Stimulated activated CD8-positive, alpha-beta memory T cell treated with anti-CD3 and anti-CD28 coated beads, Interleukin-15, amount 100 ng/mL, for 48 hours (primary cell): ENCODE results near the gene NTM.
"Not testable (repeated sequence)": the region's sequence is repeated elsewhere in the genome, so short reads cannot be mapped to it uniquely, and the experiment has no call there.

Experiments
- DNase-seq, 2 donors: peaks; one replicate each; pipeline ENCODE4 v3.0.0-alpha.2; 2020; ENCODE audit warnings: low read depth in 2 of 2

The NTM gene

DNA sequence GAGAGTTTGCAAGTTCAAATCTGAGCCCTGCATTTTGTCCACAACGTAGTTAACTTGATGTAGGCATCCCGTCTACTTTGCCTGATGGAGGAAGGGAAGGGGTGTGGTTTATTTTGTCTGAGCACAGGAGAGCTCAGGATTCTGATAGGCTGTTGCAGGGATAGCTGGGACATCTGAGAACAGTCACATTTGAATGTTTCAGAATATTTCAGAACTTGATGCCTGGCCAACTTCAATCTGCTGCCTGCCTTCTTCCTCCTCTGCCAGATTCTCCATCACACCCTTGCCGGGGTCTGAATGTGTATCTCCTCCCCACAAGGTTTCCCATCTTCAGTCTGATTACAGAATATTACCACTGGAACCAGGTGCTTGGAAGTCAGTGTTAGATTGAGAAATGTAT is 51.6 kb downstream of the NTM start:
- no peak for DNase-seq

GRCh38 chr11:131422496-131422895 is 52.1 kb downstream of the NTM start:
- DNase-seq, result no peak

- DNase-seq, result no peak
These were observed 53.3 kb downstream of the NTM start for GRCh38 chr11:131423688-131424087.

DNA sequence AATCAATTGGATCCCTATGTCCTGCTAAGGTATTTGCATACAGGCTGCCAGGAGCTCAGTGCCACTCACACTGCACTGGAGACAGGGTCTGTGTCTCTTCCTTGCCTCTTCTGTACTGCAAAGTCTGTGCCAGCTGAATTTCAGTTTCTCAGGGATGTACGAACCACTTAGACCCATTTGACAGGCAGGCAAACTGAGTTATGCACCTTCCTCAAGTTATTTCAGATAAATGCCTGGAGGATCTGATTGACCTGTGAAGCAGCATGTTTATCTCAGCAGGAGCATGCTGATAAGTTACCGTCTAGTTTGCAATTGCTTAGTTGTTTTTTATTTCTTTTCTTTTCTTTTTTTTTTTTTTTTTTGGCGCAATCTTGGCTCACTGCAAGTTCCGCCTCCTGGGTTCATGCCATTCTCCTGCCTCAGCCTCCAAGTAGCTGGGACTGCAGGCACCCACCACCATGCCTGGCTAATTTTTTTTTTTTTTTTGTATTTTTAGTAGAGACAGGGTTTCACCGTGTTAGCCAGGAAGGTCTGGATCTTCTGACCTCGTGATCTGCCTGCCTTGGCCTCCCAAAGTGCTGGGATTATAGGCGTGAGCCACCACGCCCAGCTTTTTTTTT is 54.0 kb downstream of the NTM start:
- DNase-seq, result not testable (repeated sequence)

DNA sequence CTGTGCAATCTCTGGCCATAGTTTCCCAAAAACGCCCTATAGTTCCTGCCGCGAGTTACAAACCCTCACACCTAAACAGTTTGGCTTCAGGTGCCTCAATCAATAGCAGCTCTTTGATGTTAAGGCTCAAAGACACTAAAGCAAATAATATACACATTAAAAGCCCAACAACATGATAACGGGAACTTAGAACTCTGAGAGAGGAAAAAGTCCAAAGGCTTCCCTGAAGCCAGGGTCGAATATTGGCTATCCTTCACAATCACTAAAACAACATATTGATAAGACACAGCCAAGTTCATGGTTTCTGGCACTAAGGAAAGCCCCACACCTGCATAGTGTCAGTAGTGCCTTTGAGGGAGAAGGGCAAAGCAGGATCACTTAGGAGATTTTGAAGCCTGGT is 54.9 kb downstream of the NTM start:
- DNase-seq, result no peak

- no peak for DNase-seq
These were observed 58.4 kb downstream of the NTM start for GRCh38 chr11:131428853-131429252.

- DNase-seq, result no peak
These were observed 60.2 kb downstream of the NTM start for GRCh38 chr11:131430473-131431208.

- no peak for DNase-seq
These were observed 70.8 kb downstream of the NTM start for GRCh38 chr11:131441051-131441810.

GRCh38 chr11:131446590-131447275 is 76.3 kb downstream of the NTM start:
- DNase-seq, result no peak

- DNase-seq, result no peak
These were observed 76.9 kb downstream of the NTM start for GRCh38 chr11:131447277-131447815.

- no peak for DNase-seq
These were observed 77.5 kb downstream of the NTM start for GRCh38 chr11:131447898-131448297.

DNA sequence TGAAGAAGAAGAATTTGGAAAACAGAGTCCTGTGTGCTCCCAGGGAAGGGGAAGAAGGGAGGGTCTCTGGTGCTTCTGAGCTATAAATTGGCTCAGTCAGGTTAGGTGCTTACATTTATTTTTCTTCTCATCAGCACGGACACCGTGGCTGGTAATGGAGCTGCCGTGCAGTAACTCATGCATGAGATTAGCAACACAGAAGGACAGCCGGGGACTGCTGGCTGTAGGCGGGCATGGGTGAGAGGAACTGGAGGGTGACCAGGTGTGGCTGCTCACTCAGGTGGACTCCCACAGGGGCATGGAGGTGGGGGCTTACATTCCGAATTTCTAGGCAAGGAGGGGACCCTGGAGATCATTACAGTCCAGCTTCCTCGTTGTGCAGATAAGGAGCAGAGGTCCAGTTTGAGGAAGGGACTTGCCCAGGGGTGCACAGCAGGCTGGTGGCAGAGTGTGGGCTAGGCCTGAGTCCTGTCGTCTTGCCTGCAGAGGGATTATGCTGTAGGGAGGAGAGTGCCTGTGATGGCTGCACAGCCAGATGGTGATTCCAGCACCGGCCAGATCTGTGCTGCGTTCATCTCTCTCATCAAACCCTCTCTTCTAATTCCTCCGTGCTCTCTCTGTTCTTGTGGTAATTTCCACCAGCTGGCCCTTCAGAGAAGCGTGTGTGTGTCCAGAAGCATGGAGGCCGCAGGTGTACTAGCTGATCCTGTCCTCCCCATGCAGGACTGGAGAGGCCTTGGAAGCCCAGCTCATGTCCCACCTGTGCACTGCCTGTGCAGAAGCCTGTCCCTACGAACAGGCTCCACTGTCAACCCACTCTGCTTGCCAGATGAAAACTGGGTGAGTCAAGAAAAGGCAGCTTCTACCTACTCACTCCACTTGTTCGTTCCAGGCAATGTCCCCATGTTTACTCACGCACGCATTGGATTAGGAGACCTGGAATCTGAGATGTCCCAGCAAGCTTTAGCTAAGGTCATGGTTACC is 78.9 kb downstream of the NTM start:
- DNase-seq, result no peak

- DNase-seq, result no peak
These were observed 84.1 kb downstream of the NTM start for GRCh38 chr11:131454490-131454889.

- DNase-seq, result no peak
These were observed 84.6 kb downstream of the NTM start for GRCh38 chr11:131454989-131455388.

- no peak for DNase-seq
These were observed 85.7 kb downstream of the NTM start for GRCh38 chr11:131455843-131456704.

DNA sequence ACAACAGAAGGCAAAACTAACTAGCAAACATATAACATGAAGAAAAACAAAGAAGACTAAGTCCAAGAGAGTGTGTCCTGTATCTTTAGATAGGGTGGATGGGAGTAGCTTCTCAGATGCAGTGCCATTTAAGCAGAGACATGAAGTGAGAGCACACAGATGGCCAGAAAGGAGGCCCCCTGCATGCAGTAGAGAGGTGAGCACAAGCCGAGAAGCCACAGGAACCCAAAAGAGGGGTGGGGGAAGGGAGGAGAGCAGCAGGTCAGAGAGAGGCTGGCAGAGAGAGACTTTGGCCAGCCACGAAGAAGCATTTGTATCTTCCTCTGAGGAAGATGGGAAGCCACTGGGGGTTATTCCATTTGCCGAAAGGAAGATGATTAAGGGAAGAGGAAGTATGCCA is 86.7 kb downstream of the NTM start:
- DNase-seq, result no peak

- no peak for DNase-seq
These were observed 88.0 kb downstream of the NTM start for GRCh38 chr11:131458421-131458820.

DNA sequence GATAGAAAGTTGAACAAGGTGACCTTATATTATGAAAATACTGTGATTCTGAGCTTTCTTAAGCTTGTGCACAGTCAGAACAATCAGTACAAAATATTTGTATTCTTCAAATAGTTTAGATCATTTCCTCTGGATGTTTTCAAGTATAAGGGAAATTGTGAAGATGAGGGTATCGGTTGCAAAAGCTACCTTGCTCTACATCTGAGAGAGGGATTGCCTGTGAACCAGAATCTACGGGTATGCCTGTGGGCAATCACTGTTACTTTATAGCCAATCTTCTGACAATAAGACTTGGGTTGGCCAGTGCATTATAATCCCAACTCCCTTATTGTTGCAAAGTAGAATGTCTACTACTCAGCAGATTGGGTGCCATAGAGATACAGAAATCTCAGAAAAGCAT is 90.5 kb downstream of the NTM start:
- no peak for DNase-seq

DNA sequence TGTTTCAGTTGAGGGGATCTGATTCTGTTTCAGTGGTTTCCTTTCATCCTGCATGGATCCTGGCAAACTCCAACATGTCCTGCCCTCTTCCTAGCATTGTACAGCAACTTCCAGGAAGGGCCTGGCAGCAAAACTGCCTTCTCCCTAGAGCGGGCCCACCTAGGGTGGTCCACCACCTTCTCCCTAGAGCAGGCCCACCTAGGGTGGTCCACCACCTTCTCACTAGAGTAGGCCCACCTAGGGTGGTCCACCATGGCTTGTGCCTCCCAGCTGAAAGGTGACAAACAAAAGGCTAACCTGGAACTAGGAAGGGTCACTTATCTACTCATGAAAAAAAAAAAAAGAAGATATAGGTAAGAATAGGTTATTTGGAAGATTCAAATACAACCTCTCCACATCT is 92.2 kb downstream of the NTM start:
- DNase-seq, result no peak

DNA sequence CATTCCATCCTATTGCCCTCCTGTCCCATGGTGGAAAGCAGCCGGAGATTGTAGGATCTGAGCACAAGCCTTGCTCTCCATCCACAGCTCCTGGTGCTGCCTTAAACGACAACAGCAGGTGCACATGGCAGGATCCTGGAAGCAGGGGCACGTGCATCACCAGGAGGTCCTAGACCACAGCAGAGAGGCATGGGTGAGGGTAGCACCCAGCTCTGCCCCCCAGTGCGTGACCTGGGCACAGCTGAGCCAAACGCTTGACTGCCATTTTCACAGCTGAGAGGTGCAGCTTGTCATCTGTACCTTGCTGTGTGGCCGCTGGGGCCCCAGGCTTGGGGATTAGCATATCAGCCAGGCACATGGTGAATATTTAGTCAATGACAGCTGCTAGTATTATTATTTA is 92.7 kb downstream of the NTM start:
- DNase-seq, result no peak
